HEK293 (cell line): Measurements from ENCODE around the gene TESK2.

Experiments used
- GLIS1 ChIP-seq: fragments of 450-650 bp; formaldehyde crosslinking; IDR thresholded peaks from 2 replicates; pipeline ENCODE4 v1.5.1; 2016; ENCODE audit warnings: missing biosample characterization, missing genetic modification characterization
- OVOL3 ChIP-seq: fragments of 450-650 bp; formaldehyde crosslinking; IDR thresholded peaks from 2 replicates; pipeline ENCODE4 v1.5.1; 2016; ENCODE audit warnings: missing biosample characterization, missing genetic modification characterization
- SP2 ChIP-seq: fragments of 450-650 bp; formaldehyde crosslinking; IDR thresholded peaks from 2 replicates; pipeline ENCODE4 v1.5.1; 2016; ENCODE audit warnings: missing biosample characterization, missing genetic modification characterization
- ZNF121 ChIP-seq: fragments of 450-650 bp; formaldehyde crosslinking; IDR thresholded peaks from 2 replicates; pipeline ENCODE4 v1.5.1; 2016; ENCODE audit warnings: missing biosample characterization, missing genetic modification characterization
- ZNF311 ChIP-seq: fragments of 450-650 bp; formaldehyde crosslinking; IDR thresholded peaks from 2 replicates; pipeline ENCODE4 v1.5.1; 2017; ENCODE audit warnings: missing biosample characterization, missing genetic modification characterization, borderline replicate concordance
- ZNF416 ChIP-seq: fragments of 450-650 bp; formaldehyde crosslinking; IDR thresholded peaks from 2 replicates; pipeline ENCODE4 v1.5.1; 2016; ENCODE audit warnings: missing biosample characterization, missing genetic modification characterization
- ZNF558 ChIP-seq: fragments of 450-650 bp; formaldehyde crosslinking; IDR thresholded peaks from 2 replicates; pipeline ENCODE4 v1.5.1; 2016; ENCODE audit warnings: missing biosample characterization, missing genetic modification characterization
- ZNF843 ChIP-seq: fragments of 450-650 bp; formaldehyde crosslinking; IDR thresholded peaks from 2 replicates; pipeline ENCODE4 v1.5.1; 2016; ENCODE audit warnings: missing biosample characterization, missing genetic modification characterization
- TF ChIP-seq, protein P1 (sequence below): fragments of 450-650 bp; formaldehyde crosslinking; IDR thresholded peaks from 2 replicates; pipeline ENCODE4 v1.5.1; 2016; ENCODE audit warnings: missing biosample characterization, missing genetic modification characterization
- TF ChIP-seq, protein P2 (sequence below): fragments of 450-650 bp; formaldehyde crosslinking; IDR thresholded peaks from 2 replicates; pipeline ENCODE4 v1.5.1; 2016; ENCODE audit warnings: missing biosample characterization, missing genetic modification characterization, borderline replicate concordance
- TF ChIP-seq, protein P3 (sequence below): fragments of 450-650 bp; formaldehyde crosslinking; conservative IDR thresholded peaks from 2 replicates; pipeline ENCODE4 v1.5.1; 2016; ENCODE audit warnings: low read depth, missing biosample characterization, missing genetic modification characterization

DNA sequence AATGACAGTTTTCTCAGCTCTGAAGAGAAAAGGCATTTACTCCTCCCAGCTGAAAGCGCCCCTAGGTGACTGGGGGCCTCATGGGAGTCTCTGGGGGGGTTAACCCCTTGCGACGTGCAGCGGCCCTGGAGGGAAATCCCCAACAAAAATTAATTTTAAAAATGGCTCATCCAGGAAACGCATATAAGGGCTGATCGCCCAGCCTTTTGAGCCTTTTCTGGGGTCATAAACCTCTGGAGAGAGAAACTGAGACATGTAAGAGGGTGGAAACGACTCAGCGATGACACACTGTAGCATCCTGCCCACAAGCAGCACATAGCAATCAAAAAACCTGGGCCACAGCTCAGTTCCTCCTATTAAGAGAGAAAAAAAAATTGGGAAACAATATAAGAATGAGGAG is 184.6 kb downstream of the TESK2 start:
- TF ChIP-seq, protein P1, sequence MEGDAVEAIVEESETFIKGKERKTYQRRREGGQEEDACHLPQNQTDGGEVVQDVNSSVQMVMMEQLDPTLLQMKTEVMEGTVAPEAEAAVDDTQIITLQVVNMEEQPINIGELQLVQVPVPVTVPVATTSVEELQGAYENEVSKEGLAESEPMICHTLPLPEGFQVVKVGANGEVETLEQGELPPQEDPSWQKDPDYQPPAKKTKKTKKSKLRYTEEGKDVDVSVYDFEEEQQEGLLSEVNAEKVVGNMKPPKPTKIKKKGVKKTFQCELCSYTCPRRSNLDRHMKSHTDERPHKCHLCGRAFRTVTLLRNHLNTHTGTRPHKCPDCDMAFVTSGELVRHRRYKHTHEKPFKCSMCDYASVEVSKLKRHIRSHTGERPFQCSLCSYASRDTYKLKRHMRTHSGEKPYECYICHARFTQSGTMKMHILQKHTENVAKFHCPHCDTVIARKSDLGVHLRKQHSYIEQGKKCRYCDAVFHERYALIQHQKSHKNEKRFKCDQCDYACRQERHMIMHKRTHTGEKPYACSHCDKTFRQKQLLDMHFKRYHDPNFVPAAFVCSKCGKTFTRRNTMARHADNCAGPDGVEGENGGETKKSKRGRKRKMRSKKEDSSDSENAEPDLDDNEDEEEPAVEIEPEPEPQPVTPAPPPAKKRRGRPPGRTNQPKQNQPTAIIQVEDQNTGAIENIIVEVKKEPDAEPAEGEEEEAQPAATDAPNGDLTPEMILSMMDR = no peak
- TF ChIP-seq ZNF843 (tag by site-specific recombination) (no peak), ZNF121 (no peak), SP2 (tag by site-specific recombination) (no peak), GLIS1 (tag by site-specific recombination) (no peak), ZNF558 (tag by site-specific recombination) (no peak), OVOL3 (tag by site-specific recombination) (no peak), ZNF311 (tag by site-specific recombination) (no peak), ZNF416 (tag by site-specific recombination) (no peak)
- TF ChIP-seq, protein P2, sequence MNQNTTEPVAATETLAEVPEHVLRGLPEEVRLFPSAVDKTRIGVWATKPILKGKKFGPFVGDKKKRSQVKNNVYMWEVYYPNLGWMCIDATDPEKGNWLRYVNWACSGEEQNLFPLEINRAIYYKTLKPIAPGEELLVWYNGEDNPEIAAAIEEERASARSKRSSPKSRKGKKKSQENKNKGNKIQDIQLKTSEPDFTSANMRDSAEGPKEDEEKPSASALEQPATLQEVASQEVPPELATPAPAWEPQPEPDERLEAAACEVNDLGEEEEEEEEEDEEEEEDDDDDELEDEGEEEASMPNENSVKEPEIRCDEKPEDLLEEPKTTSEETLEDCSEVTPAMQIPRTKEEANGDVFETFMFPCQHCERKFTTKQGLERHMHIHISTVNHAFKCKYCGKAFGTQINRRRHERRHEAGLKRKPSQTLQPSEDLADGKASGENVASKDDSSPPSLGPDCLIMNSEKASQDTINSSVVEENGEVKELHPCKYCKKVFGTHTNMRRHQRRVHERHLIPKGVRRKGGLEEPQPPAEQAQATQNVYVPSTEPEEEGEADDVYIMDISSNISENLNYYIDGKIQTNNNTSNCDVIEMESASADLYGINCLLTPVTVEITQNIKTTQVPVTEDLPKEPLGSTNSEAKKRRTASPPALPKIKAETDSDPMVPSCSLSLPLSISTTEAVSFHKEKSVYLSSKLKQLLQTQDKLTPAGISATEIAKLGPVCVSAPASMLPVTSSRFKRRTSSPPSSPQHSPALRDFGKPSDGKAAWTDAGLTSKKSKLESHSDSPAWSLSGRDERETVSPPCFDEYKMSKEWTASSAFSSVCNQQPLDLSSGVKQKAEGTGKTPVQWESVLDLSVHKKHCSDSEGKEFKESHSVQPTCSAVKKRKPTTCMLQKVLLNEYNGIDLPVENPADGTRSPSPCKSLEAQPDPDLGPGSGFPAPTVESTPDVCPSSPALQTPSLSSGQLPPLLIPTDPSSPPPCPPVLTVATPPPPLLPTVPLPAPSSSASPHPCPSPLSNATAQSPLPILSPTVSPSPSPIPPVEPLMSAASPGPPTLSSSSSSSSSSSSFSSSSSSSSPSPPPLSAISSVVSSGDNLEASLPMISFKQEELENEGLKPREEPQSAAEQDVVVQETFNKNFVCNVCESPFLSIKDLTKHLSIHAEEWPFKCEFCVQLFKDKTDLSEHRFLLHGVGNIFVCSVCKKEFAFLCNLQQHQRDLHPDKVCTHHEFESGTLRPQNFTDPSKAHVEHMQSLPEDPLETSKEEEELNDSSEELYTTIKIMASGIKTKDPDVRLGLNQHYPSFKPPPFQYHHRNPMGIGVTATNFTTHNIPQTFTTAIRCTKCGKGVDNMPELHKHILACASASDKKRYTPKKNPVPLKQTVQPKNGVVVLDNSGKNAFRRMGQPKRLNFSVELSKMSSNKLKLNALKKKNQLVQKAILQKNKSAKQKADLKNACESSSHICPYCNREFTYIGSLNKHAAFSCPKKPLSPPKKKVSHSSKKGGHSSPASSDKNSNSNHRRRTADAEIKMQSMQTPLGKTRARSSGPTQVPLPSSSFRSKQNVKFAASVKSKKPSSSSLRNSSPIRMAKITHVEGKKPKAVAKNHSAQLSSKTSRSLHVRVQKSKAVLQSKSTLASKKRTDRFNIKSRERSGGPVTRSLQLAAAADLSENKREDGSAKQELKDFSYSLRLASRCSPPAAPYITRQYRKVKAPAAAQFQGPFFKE (tag by site-specific recombination) = no peak
- TF ChIP-seq, protein P3, sequence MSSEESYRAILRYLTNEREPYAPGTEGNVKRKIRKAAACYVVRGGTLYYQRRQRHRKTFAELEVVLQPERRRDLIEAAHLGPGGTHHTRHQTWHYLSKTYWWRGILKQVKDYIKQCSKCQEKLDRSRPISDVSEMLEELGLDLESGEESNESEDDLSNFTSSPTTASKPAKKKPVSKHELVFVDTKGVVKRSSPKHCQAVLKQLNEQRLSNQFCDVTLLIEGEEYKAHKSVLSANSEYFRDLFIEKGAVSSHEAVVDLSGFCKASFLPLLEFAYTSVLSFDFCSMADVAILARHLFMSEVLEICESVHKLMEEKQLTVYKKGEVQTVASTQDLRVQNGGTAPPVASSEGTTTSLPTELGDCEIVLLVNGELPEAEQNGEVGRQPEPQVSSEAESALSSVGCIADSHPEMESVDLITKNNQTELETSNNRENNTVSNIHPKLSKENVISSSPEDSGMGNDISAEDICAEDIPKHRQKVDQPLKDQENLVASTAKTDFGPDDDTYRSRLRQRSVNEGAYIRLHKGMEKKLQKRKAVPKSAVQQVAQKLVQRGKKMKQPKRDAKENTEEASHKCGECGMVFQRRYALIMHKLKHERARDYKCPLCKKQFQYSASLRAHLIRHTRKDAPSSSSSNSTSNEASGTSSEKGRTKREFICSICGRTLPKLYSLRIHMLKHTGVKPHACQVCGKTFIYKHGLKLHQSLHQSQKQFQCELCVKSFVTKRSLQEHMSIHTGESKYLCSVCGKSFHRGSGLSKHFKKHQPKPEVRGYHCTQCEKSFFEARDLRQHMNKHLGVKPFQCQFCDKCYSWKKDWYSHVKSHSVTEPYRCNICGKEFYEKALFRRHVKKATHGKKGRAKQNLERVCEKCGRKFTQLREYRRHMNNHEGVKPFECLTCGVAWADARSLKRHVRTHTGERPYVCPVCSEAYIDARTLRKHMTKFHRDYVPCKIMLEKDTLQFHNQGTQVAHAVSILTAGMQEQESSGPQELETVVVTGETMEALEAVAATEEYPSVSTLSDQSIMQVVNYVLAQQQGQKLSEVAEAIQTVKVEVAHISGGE (tag by site-specific recombination) = no peak
